ENCODE measurements around the gene RUSF1.

- no peak for TF ChIP-seq CTCF (conservative IDR thresholded peaks at IDR 0.05; ENCODE audit: low read depth, low read length)
- no peak for TF ChIP-seq EZH2 (IDR thresholded peaks at IDR 0.05; ENCODE audit: low read length, unreplicated experiment)
Observed at GRCh38 chr16:31458073-31458843, 49.9 kb downstream of the RUSF1 start.

Data from PC-3 (cell line).